GM18508 (cell line): Measurements from ENCODE around the gene ACADM.
"Not testable (repeated sequence)": the region's sequence is repeated elsewhere in the genome, so short reads cannot be mapped to it uniquely, and the experiment has no call there.

Experiments used
- ATAC-seq: cut with Tn5 transposase; IDR thresholded peaks from one replicate; pipeline ENCODE4 v1.9.1; 2021; ENCODE audit warnings: moderate number of reproducible peaks; ENCODE audit not compliant: insufficient read depth, unreplicated experiment

The ACADM gene

DNA sequence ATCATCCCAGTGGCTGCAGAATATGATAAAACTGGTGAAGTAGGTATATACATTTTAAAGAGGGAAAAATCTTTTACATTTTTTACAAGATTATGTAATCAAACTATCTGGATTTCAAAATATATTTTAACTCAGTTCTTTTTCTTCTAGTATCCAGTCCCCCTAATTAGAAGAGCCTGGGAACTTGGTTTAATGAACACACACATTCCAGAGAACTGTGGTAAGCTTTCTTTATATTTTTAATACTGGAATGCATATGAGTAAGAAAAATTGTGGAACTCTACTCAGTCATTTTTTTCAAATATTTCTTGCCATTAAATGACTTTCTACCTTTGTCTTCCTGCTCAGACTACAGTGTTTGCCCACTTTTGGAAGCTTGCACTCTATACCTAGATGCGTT is 8.2 kb downstream of the ACADM start:
- ATAC-seq, result no peak

- no peak for ATAC-seq
Observed at GRCh38 chr1:75733661-75734060, 9.2 kb downstream of the ACADM start.

GRCh38 chr1:75736016-75736415 is 11.5 kb downstream of the ACADM start:
- ATAC-seq, result no peak

GRCh38 chr1:75742047-75742625 is 17.6 kb downstream of the ACADM start:
- ATAC-seq, result no peak

DNA sequence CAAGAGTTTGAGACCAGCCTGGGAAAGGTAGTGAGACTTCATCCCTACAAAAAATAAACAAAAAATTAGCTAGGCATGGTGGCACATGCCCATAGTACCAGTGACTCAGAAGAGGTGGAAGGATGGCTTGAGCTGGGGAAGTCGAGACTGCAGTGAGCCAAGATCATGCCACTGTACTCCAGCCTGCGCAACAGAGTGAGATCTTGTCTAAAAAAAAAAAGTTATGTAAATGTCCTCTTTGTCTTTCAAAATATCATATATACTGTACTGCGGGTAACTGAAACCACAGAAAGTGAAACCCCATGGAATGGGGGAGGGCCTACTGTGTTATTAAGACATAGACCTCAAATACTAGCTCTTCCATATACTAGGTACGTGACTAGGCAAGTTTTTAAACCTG is 20.8 kb downstream of the ACADM start:
- no peak for ATAC-seq

GRCh38 chr1:75757210-75757609 is 32.7 kb downstream of the ACADM start:
- ATAC-seq, result not testable (repeated sequence)

DNA sequence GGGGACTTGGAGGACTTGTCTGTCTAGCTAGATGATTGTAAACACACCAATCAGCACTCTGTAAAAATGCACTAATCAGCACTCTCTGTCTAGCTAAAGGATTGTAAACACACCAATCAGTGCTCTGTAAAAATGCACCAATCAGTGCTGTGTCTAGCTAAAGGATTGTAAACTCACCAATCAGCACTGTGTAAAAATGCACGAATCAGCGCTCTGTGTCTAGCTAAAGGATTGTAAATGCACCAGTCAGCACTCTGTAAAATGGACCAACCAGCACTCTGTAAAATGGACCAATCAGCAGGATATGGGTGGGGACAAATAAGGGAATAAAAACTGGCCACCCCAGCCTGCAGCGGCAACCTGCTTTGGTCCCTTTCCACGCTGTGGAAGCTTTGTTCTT is 34.0 kb downstream of the ACADM start:
- ATAC-seq, result not testable (repeated sequence)

- no peak for ATAC-seq
Observed at GRCh38 chr1:75764057-75764655, 39.6 kb downstream of the ACADM start.

DNA sequence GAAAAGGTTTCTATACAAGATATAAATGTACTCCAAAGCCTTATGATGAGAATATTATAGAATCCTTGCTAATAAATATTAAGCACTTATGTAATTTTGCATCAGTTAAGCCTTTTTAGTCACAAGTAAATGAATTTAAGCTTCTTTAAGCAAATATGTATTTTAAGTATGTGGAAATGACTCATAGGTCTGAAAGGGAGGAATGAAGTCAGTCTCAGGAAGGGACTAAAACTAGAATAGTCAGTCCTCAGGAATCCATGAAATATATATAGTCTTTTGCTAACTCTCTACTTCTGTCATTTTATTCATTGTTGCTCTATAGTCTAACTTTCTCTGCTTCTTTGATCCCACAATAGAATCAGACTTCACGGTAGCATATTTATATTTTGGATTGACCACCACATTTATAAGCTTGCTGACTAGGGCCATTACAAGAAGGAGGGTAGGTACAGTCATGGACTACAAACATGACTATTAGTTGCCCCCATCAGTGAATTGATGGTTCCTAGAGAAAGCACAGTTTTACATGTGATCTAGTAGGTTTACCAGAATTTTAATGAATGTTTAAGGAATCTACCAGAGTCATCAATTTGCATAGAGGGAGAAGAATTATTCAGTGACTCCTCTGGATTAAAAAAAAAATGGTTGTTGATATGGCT is 41.3 kb downstream of the ACADM start:
- no peak for ATAC-seq

- ATAC-seq, result no peak
Observed at GRCh38 chr1:75768016-75768415, 43.5 kb downstream of the ACADM start.

- ATAC-seq, result no peak
Observed at GRCh38 chr1:75770761-75771160, 46.3 kb downstream of the ACADM start.

DNA sequence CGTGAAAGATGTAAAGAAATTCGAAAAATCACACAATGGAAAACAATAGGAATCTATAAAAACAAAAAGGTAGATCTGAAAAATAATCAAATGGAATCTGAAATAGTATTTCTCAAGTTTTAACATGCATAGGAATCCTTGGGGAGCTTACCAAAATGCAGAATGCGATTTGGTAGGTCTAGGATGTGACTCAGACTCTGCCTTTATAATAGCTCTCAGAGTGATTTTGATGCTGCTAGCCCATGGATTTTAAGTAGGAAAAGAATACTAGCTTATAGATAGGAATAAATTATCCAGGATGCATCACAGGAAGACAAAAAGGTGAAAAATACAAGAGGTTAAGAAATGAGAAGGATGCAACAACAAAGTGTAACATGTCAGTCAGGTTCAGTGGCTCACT is 47.5 kb downstream of the ACADM start:
- no peak for ATAC-seq

DNA sequence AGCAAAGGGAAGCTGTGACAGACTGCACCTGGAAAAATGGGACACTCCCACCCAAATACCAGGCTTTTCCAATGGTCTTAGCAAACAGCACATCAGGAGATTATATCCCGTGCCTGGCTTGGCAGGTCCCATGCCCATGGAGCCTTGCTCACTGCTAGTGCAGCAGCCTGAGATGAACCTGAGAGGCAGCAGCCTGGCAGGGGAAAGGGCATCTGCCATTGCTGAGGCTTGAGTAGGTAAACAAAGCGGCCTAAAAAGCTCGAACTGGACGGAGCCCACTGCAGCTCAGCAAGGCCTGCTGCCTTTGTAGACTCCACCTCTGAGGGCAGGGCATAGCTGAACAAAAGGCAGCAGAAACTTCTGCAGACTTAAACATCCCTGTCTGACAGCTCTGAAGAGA is 53.3 kb downstream of the ACADM start:
- not testable (repeated sequence) for ATAC-seq

DNA sequence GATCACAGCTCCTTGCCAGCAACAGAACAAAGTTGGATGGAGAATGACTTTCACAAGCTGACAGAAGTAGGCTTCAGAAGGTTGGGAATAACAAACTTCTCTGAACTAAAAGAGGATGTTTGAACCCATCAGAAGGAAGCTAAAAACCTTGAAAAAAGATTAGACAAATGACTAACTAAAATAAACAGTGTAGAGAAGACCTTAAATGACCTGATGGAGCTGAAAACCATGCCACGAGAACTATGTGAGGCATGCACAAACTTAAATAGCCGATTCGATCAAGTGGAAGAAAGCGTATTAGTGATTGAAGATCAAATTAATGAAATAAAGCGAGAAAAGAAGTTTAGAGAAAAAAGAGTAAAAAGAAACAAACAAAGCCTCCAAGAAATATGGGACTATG is 54.2 kb downstream of the ACADM start:
- not testable (repeated sequence) for ATAC-seq

DNA sequence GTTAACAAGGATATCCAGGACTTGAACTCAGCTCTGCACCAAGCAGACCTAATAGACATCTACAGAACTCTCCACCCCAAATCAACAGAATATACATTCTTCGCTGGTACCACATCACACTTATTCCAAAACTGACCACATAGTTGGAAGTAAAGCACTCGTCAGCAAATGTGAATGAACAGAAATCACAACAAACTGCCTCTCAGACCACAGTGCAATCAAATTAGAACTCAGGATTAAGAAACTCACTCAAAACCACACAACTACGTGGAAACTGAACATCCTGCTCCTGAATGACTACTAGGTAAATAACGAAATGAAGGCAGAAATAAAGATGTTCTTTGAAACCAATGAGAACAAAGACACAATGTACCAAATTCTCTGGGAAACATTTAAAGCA is 55.7 kb downstream of the ACADM start:
- ATAC-seq, result not testable (repeated sequence)

- ATAC-seq, result not testable (repeated sequence)
Observed at GRCh38 chr1:75783920-75784319, 59.4 kb downstream of the ACADM start.

DNA sequence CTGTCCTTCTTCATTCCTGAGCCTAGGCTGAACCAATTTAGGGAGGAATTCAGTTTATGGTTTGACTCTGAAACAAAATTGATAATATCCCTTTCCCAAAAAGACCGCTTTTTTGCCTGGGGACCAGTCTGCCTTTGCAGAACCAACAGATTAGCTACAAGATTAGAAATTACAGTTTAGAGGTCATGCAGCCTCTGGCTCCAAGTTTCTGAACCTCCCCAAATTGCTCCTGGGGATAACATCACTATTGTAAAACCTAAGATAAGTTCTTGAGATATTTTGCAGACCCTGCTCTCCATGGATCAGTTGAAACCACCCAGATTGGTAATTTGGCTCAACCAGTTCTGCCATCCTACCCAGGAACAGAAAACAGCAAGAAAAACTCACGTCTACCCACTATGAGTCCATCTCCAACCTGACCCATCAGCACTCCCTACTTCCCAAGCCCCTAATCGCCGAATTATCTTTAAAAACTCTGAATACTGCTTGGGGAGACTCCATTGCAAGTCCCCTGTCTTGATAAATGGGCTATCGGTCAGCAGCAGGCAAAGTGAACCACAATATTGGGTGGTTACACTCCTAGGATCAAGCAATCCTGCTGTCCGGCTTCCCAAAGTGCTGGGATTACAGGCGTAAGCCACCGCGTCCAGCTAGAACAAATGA is 60.9 kb downstream of the ACADM start:
- peak; percentile 18 for ATAC-seq

- ATAC-seq, result peak; percentile 68
Observed at GRCh38 chr1:75785983-75786853, 61.7 kb downstream of the ACADM start, which contains the start of gene RABGGTB. RABGGTB (plus strand) TSS chr1:75786256; CDS start chr1:75786272, 16 bp downstream.

GRCh38 chr1:75786901-75787493 is 62.5 kb downstream of the ACADM start:
- ATAC-seq, result no peak

DNA sequence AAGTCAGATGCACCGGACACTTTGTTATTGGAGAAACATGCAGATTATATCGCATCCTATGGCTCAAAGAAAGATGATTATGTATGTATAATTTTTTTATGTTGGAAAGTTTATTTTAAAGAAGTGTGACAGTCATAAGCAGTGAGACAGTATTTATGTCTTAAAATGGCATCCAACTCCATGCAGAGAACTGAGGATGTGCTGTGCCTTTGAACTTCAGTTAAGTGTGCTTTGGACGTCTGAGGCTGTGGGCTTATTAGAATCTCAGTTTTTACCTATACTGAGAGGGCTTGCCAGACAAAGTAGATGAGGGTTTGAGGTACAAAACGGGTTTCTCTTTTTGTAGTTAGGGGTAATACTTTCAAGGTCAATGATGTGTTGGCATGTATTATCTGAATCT is 63.0 kb downstream of the ACADM start:
- ATAC-seq, result no peak
